ENCODE data around the gene EXOC6B. TPM values are rescaled to one million over a fixed set of nuclear protein-coding genes. Genes with fewer than 3 reads are reported as not detected.

The EXOC6B gene
- total and polyA plus RNA-seq, 2 of the 8 experiments (the other 6 are each of a cell fraction or from before 2014, with no cell fraction given) = 13.5 to 33.0 TPM

DNA sequence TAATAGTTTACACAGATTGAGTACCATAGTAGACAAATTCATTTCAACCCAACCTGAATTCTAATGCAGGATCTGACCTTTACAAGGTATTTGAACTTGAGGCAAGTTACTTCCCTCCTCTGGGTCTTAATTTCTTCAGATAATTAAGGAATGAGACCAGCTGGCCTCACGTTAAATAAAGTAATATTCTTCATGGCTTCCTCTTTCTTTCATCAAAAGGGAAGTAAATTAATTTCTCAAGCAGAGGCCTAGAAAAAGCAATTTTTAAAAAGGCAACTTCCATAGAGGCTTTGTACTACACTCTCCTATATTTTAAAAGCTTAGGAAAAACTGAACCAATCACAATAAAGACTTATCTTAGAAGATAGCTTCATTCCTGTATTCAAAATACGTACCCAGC lies 109.2 kb downstream of the EXOC6B start (continued):
- TF ChIP-seq, protein P1, sequence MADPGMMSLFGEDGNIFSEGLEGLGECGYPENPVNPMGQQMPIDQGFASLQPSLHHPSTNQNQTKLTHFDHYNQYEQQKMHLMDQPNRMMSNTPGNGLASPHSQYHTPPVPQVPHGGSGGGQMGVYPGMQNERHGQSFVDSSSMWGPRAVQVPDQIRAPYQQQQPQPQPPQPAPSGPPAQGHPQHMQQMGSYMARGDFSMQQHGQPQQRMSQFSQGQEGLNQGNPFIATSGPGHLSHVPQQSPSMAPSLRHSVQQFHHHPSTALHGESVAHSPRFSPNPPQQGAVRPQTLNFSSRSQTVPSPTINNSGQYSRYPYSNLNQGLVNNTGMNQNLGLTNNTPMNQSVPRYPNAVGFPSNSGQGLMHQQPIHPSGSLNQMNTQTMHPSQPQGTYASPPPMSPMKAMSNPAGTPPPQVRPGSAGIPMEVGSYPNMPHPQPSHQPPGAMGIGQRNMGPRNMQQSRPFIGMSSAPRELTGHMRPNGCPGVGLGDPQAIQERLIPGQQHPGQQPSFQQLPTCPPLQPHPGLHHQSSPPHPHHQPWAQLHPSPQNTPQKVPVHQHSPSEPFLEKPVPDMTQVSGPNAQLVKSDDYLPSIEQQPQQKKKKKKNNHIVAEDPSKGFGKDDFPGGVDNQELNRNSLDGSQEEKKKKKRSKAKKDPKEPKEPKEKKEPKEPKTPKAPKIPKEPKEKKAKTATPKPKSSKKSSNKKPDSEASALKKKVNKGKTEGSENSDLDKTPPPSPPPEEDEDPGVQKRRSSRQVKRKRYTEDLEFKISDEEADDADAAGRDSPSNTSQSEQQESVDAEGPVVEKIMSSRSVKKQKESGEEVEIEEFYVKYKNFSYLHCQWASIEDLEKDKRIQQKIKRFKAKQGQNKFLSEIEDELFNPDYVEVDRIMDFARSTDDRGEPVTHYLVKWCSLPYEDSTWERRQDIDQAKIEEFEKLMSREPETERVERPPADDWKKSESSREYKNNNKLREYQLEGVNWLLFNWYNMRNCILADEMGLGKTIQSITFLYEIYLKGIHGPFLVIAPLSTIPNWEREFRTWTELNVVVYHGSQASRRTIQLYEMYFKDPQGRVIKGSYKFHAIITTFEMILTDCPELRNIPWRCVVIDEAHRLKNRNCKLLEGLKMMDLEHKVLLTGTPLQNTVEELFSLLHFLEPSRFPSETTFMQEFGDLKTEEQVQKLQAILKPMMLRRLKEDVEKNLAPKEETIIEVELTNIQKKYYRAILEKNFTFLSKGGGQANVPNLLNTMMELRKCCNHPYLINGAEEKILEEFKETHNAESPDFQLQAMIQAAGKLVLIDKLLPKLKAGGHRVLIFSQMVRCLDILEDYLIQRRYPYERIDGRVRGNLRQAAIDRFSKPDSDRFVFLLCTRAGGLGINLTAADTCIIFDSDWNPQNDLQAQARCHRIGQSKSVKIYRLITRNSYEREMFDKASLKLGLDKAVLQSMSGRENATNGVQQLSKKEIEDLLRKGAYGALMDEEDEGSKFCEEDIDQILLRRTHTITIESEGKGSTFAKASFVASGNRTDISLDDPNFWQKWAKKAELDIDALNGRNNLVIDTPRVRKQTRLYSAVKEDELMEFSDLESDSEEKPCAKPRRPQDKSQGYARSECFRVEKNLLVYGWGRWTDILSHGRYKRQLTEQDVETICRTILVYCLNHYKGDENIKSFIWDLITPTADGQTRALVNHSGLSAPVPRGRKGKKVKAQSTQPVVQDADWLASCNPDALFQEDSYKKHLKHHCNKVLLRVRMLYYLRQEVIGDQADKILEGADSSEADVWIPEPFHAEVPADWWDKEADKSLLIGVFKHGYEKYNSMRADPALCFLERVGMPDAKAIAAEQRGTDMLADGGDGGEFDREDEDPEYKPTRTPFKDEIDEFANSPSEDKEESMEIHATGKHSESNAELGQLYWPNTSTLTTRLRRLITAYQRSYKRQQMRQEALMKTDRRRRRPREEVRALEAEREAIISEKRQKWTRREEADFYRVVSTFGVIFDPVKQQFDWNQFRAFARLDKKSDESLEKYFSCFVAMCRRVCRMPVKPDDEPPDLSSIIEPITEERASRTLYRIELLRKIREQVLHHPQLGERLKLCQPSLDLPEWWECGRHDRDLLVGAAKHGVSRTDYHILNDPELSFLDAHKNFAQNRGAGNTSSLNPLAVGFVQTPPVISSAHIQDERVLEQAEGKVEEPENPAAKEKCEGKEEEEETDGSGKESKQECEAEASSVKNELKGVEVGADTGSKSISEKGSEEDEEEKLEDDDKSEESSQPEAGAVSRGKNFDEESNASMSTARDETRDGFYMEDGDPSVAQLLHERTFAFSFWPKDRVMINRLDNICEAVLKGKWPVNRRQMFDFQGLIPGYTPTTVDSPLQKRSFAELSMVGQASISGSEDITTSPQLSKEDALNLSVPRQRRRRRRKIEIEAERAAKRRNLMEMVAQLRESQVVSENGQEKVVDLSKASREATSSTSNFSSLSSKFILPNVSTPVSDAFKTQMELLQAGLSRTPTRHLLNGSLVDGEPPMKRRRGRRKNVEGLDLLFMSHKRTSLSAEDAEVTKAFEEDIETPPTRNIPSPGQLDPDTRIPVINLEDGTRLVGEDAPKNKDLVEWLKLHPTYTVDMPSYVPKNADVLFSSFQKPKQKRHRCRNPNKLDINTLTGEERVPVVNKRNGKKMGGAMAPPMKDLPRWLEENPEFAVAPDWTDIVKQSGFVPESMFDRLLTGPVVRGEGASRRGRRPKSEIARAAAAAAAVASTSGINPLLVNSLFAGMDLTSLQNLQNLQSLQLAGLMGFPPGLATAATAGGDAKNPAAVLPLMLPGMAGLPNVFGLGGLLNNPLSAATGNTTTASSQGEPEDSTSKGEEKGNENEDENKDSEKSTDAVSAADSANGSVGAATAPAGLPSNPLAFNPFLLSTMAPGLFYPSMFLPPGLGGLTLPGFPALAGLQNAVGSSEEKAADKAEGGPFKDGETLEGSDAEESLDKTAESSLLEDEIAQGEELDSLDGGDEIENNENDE (IDR thresholded peaks at IDR 0.05; ENCODE audit: insufficient replicate concordance, low read length) = no peak
- TF ChIP-seq GTF2F1 (IDR thresholded peaks at IDR 0.05; ENCODE audit: borderline replicate concordance, low read depth, low read length) (no peak), CBX8 (IDR thresholded peaks at IDR 0.05; ENCODE audit: borderline replicate concordance, low read depth, low read length) (no peak), SP1 (IDR thresholded peaks at IDR 0.05; ENCODE audit: low read depth, low read length) (no peak), FOSL1 (IDR thresholded peaks at IDR 0.05; ENCODE audit: insufficient read depth, low read depth, low read length) (no peak), SAP30 (IDR thresholded peaks at IDR 0.05; ENCODE audit: insufficient read depth, insufficient replicate concordance, low read length) (no peak), CTBP2 (IDR thresholded peaks at IDR 0.05; ENCODE audit: borderline replicate concordance, insufficient read depth, insufficient read length, low read length) (no peak), HDAC6 (IDR thresholded peaks at IDR 0.05; ENCODE audit: low read depth, low read length) (no peak), RBBP5 (IDR thresholded peaks at IDR 0.05; ENCODE audit: borderline replicate concordance, low read depth, low read length) (no peak), POLR2A (IDR thresholded peaks at IDR 0.05; ENCODE audit: control extremely low read depth in 1 of 2, low read depth in 2 of 2, low read length in 2 of 2) (no peak)
